Mesothelial cell of epicardium (in vitro differentiated cells): ENCODE results near the gene HSBP1. TPM values are rescaled to one million over a fixed set of nuclear protein-coding genes. Genes with fewer than 3 reads are reported as not detected.

Experiments
- DNase-seq, 2 experiments: peaks; one replicate each; pipeline ENCODE4 v3.0.0; 2021; ENCODE audit warnings: low spot score in 2 of 2; ENCODE audit not compliant: unreplicated experiment in 2 of 2
- H3K27ac Mint-ChIP-seq: 2 replicates; pipeline ENCODE4 v1.8.0; 2021; ENCODE audit warnings: mixed read lengths
- H3K27me3 Mint-ChIP-seq: 2 replicates; pipeline ENCODE4 v1.8.0; 2021; ENCODE audit warnings: low read depth, mixed read lengths
- H3K36me3 Mint-ChIP-seq: 2 replicates; pipeline ENCODE4 v1.8.0; 2021; ENCODE audit warnings: mixed read lengths
- H3K4me1 Mint-ChIP-seq: 2 replicates; pipeline ENCODE4 v1.8.0; 2021; ENCODE audit warnings: mixed read lengths
- H3K4me3 Mint-ChIP-seq: 2 replicates; pipeline ENCODE4 v1.8.0; 2021; ENCODE audit warnings: mild to moderate bottlenecking, moderate library complexity, mixed read lengths
- H3K9me3 Mint-ChIP-seq: 2 replicates; pipeline ENCODE4 v1.8.0; 2021; ENCODE audit warnings: mixed read lengths
- CTCF ChIP-seq: fragments of 200-600 bp; sonication (generic); IDR thresholded peaks from one replicate; pipeline ENCODE4 v1.5.0; 2021; ENCODE audit warnings: antibody characterized with exemption; ENCODE audit not compliant: unreplicated experiment
- total RNA-seq: library from RNA; stranded (reverse); gene quantifications from 3 replicates; pipeline ENCODE4 v1.2.1, GENCODE V29; 2021

HSBP1 gene
- total RNA-seq, 1 donor from 2014 or later: 139 TPM

GRCh38 chr16:83810901-83811300, 3.1 kb downstream of the HSBP1 start:
- Mint-ChIP-seq H3K4me1 (peaks cover 40% of the 10 kb centered on the region), H3K27ac (peak overlapping the region; percentile 60), H3K9me3 (no peaks in the 10 kb centered on the region), H3K4me3 (peak overlapping the region; percentile 17), H3K27me3 (peaks cover 2% of the 10 kb centered on the region), H3K36me3 (peaks cover 7% of the 10 kb centered on the region)
- DNase-seq: no peak
- TF ChIP-seq CTCF: no peak

- Mint-ChIP-seq H3K36me3 (peaks cover 6% of the 10 kb centered on the region), H3K27me3 (no peaks in the 10 kb centered on the region), H3K27ac (peak overlapping the region; percentile 86), H3K4me1 (peaks cover 31% of the 10 kb centered on the region), H3K4me3 (peak overlapping the region; percentile 38), H3K9me3 (no peaks in the 10 kb centered on the region)
- DNase-seq: no peak
- TF ChIP-seq CTCF: no peak
These were observed 6.3 kb downstream of the HSBP1 start for GRCh38 chr16:83813823-83814658.

GRCh38 chr16:83814659-83814985, 6.8 kb downstream of the HSBP1 start:
- TF ChIP-seq CTCF: no peak
- no peak for DNase-seq
- Mint-ChIP-seq H3K4me3 (peak overlapping the region; percentile 38), H3K4me1 (peaks cover 29% of the 10 kb centered on the region), H3K27me3 (no peaks in the 10 kb centered on the region), H3K36me3 (peaks cover 4% of the 10 kb centered on the region), H3K27ac (peak overlapping the region; percentile 86), H3K9me3 (no peaks in the 10 kb centered on the region)

GRCh38 chr16:83817022-83817421, 9.2 kb downstream of the HSBP1 start:
- Mint-ChIP-seq H3K9me3 (no peaks in the 10 kb centered on the region), H3K27me3 (no peaks in the 10 kb centered on the region), H3K4me3 (no peak overlapping the region), H3K36me3 (no peaks in the 10 kb centered on the region), H3K27ac (no peak overlapping the region), H3K4me1 (peaks cover 18% of the 10 kb centered on the region)
- TF ChIP-seq CTCF: no peak
- no peak for DNase-seq

- no peak for TF ChIP-seq CTCF
- Mint-ChIP-seq H3K4me3 (no peak overlapping the region), H3K27ac (no peak overlapping the region), H3K9me3 (no peaks in the 10 kb centered on the region), H3K4me1 (peaks cover 18% of the 10 kb centered on the region), H3K36me3 (no peaks in the 10 kb centered on the region), H3K27me3 (peaks cover 2% of the 10 kb centered on the region)
- DNase-seq: no peak
These were observed 10.5 kb downstream of the HSBP1 start for GRCh38 chr16:83818276-83818675.
